Upper lobe of left lung (tissue), 4 donors: ENCODE data around the gene EBF4.

ENCODE experiments used
- CTCF ChIP-seq, 6 experiments: fragments of 450-650 bp in 4 of 6; fragments of 200-600 bp in 2 of 6; sonication (generic) in 2 of 6; IDR thresholded peaks; one replicate each; pipeline ENCODE4 v1.5.1; 2016 to 2019; ENCODE audit warnings: antibody characterized with exemption in 6 of 6
- EP300 ChIP-seq, 4 donors: sonication (generic); formaldehyde crosslinking; IDR thresholded peaks; one replicate each; pipeline ENCODE4 v1.5.1; 2017; ENCODE audit warnings: antibody characterized with exemption in 4 of 4, control low read depth in 2 of 4
- POLR2A ChIP-seq, 4 donors: fragments of 450-650 bp; IDR thresholded peaks; one replicate each; pipeline ENCODE4 v1.5.1; 2016 to 2017; ENCODE audit warnings: antibody characterized with exemption in 4 of 4, mild to moderate bottlenecking in 2 of 4
- POLR2AphosphoS5 ChIP-seq, 2 donors: sonication (generic); formaldehyde crosslinking; IDR thresholded peaks; one replicate each; pipeline ENCODE4 v1.5.1; 2017; ENCODE audit warnings: antibody characterized with exemption in 2 of 2

- TF ChIP-seq CTCF (IDR thresholded peaks at IDR 0.05) (no peak), EP300 (IDR thresholded peaks at IDR 0.05) (no peak), POLR2A (IDR thresholded peaks at IDR 0.05) (no peak), POLR2AphosphoS5 (IDR thresholded peaks at IDR 0.05) (no peak)
Observed at GRCh38 chr20:2692886-2693285, 306 bp downstream of the EBF4 start.
